ENCODE measurements around the gene TBX4. TPM values are rescaled to one million over a fixed set of nuclear protein-coding genes. Genes with fewer than 3 reads are reported as not detected.

TBX4 gene
- polyA plus RNA-seq, 2 of the 4 experiments (the other 2 are of a cell fraction) = 0.17 to 0.18 TPM

DNA sequence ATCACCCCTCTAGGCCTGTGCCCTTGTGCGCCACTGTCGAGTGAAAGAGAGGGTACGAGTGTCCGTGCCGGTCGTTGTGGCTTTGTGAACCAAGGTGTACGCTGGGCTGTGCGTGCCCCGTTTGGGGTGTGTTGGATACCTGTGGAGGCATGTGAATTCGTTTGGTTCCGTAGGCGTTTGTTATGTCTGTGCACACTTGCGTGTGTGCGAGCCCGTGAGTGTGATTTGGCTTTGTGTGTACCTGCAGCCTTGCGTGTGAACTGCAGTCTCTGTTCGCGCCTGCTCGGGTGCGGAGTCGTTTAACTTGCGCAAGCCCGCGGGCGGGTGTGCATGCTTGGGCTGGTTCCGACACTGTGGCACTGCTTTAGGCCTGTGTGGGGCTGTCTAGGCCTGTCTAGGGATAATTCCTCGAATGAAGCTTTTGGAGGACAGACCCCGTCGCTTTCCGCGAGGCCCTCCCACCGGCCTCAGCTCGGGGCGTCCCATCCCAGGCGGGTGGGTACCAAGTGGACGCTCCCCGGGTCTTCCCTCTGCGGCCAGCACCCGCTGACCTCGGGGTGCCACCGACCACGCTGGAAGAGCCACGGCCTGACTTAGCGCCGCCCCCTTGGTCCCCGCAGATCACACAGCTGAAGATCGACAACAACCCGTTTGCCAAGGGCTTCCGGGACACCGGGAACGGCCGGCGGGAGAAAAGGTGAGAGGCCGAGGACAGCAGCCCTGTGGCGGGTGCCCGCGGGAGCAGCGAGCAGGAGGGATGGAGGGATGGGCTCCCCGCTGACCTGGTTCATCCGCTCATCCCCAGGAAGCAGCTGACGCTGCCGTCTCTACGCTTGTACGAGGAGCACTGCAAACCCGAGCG is 48.2 kb upstream of the TBX4 start (continued):
- no peak for TF ChIP-seq EHMT2 (IDR thresholded peaks at IDR 0.05; ENCODE audit: low read depth)
- TF ChIP-seq HOXA7 (CRISPR knock-in tag; IDR thresholded peaks at IDR 0.05) = no peak
- no peak for TF ChIP-seq EHF (CRISPR knock-in tag; IDR thresholded peaks at IDR 0.05)

DNA sequence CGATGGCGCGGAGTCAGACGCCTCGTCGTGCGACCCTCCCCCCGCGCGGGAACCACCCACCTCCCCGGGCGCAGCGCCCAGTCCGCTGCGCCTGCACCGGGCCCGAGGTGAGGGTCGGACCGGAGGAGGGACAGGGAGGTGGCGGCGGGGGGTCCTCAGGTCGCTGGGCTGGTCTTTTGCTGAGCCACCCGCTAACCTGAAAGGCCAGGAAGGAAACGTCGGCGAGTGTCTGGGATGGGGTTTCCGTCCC is 47.6 kb upstream of the TBX4 start:
- no peak overlapping the region for H3K27ac ChIP-seq
- POLR2A ChIA-PET = no interaction called here
- ATAC-seq = no peak

DNA sequence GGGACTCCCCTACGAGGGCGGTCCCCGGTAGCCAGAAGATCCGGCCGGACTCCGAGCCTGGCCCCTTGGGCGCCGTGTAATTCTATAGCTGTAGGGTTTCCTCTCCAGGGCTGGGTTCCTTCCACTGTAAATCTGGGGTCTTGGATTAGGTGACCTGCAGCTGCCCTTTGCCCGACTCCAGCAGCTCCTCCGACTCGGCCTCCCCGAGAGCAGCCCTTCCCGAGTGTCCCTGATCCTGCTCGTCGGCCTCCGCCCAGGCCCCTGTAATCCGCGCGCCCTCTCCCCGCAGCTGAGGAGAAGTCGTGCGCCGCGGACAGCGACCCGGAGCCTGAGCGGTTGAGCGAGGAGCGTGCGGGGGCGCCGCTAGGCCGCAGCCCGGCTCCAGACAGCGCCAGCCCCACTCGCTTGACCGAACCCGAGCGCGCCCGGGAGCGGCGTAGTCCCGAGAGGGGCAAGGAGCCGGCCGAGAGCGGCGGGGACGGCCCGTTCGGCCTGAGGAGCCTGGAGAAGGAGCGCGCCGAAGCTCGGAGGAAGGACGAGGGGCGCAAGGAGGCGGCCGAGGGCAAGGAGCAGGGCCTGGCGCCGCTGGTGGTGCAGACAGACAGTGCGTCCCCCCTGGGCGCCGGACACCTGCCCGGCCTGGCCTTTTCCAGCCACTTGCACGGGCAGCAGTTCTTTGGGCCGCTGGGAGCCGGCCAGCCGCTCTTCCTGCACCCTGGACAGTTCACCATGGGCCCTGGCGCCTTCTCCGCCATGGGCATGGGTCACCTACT is 47.1 kb upstream of the TBX4 start:
- Histone ChIP-seq H3K27ac (no peak overlapping the region), H3K4me2 (no peak overlapping the region), H3K9me3 (no peaks in the 10 kb centered on the region), H3K4me3 (no peak overlapping the region), H3K4me1 (peaks cover 12% of the 10 kb centered on the region)
- CTCF ChIA-PET = interaction anchor here (0.6 to 7.0 kb wide), 5 partner anchors 7 to 434 kb away, joined by 3 to 67 read pairs (median 3); no protein-coding TSS in a partner anchor
- no peak for ATAC-seq
- 95% methylated on average over 71 of the region's 71 CpGs for whole genome bisulfite sequencing (ENCODE audit: missing lambda C conversion rate)
- DNase-seq (ENCODE audit: low read depth in 1 of 2, low spot score in 1 of 2) = no peak
- FAIRE-seq = no peak
- no peak for TF ChIP-seq CEBPB (IDR thresholded peaks at IDR 0.05)
- TF ChIP-seq NFE2L2 (conservative IDR thresholded peaks at IDR 0.05; ENCODE audit: low read length) = no peak
- TF ChIP-seq RCOR1 (IDR thresholded peaks at IDR 0.05; ENCODE audit: low read depth, low read length) = no peak
- TF ChIP-seq CTCF (IDR thresholded peaks at IDR 0.05) = no peak
- TF ChIP-seq HDAC2 (IDR thresholded peaks at IDR 0.05) = no peak
- TF ChIP-seq, protein P1, sequence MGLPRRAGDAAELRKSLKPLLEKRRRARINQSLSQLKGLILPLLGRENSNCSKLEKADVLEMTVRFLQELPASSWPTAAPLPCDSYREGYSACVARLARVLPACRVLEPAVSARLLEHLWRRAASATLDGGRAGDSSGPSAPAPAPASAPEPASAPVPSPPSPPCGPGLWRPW (IDR thresholded peaks at IDR 0.05) = no peak
- TF ChIP-seq, protein P2, sequence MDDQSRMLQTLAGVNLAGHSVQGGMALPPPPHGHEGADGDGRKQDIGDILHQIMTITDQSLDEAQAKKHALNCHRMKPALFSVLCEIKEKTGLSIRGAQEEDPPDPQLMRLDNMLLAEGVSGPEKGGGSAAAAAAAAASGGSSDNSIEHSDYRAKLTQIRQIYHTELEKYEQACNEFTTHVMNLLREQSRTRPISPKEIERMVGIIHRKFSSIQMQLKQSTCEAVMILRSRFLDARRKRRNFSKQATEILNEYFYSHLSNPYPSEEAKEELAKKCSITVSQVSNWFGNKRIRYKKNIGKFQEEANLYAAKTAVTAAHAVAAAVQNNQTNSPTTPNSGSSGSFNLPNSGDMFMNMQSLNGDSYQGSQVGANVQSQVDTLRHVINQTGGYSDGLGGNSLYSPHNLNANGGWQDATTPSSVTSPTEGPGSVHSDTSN (IDR thresholded peaks at IDR 0.05) = no peak
- no peak for TF ChIP-seq SREBF2 (IDR thresholded peaks at IDR 0.05)
- no peak for TF ChIP-seq HEYL (CRISPR knock-in tag; IDR thresholded peaks at IDR 0.05)
- TF ChIP-seq BCL3 (IDR thresholded peaks at IDR 0.05) = no peak
- TF ChIP-seq MAFK (IDR thresholded peaks at IDR 0.05; ENCODE audit: partially characterized antibody) = no peak
- no peak for TF ChIP-seq JUNB (IDR thresholded peaks at IDR 0.05)
- TF ChIP-seq RAD21 (conservative IDR thresholded peaks at IDR 0.05 in 1 of 2, IDR thresholded peaks at IDR 0.05 in 1 of 2) = no peak
- no peak for TF ChIP-seq MAX (IDR thresholded peaks at IDR 0.05)
- TF ChIP-seq JUN (IDR thresholded peaks at IDR 0.05) = no peak
- TF ChIP-seq GATA3 (IDR thresholded peaks at IDR 0.05; ENCODE audit: borderline replicate concordance) = no peak
- TF ChIP-seq MYC (IDR thresholded peaks at IDR 0.05; ENCODE audit: borderline replicate concordance, low read length) = no peak
- TF ChIP-seq ESRRA (IDR thresholded peaks at IDR 0.05; ENCODE audit: borderline replicate concordance, low read length) = no peak
- TF ChIP-seq CBX8 (IDR thresholded peaks at IDR 0.05) = no peak
- POLR2A ChIA-PET = no interaction called here

More for the DNA sequence above, 47.6 kb upstream of the TBX4 start:
- Histone ChIP-seq H3K4me3 (no peak overlapping the region), H3K4me1 (peaks cover 7% of the 10 kb centered on the region; the same call in 2 of the 3 replicates), H3K9me3 (no peaks in the 10 kb centered on the region), H3K4me2 (no peak overlapping the region)
- WGBS (ENCODE audit: missing lambda C conversion rate) = 97% methylated on average over 27 of the region's 27 CpGs
- FAIRE-seq (no peak), DNase-seq (ENCODE audit: low read depth in 1 of 2, low spot score in 1 of 2) (no peak)
- TF ChIP-seq CBX2 (IDR thresholded peaks at IDR 0.05; ENCODE audit: borderline replicate concordance, low read depth) (no peak), PHF8 (IDR thresholded peaks at IDR 0.05; ENCODE audit: borderline replicate concordance, low read depth) (no peak), FOSL2 (IDR thresholded peaks at IDR 0.05) (no peak), FOSL2 (CRISPR knock-in tag; IDR thresholded peaks at IDR 0.05) (no peak)
- CTCF ChIA-PET = interaction anchor here (0.8 to 7.0 kb wide), 4 partner anchors 7 to 433 kb away, joined by 3 to 67 read pairs (median 6); no protein-coding TSS in a partner anchor

All from A549 (cell line).